Epithelial cell of esophagus (primary cell): ENCODE data around the gene MCF2L2.

Experiments used
- DNase-seq: peaks from one replicate; pipeline ENCODE4 v3.0.0; 2010; ENCODE audit warnings: low read depth
- H3K4me3 ChIP-seq: 2 replicates; pipeline ENCODE4 v1.5.1; 2011; ENCODE audit warnings: mild to moderate bottlenecking, low read length, control low read depth
- CTCF ChIP-seq: IDR thresholded peaks from 2 replicates; pipeline ENCODE4 v1.5.1; 2011; ENCODE audit warnings: low read depth, mild to moderate bottlenecking, low read length, control low read depth, inconsistent platforms; ENCODE audit not compliant: insufficient read depth; ENCODE audit errors: missing control alignments

MCF2L2 gene

GRCh38 chr3:183288117-183288516, 140.3 kb downstream of the MCF2L2 start:
- H3K4me3 ChIP-seq: no peak overlapping the region
- DNase-seq: no peak
- no peak for TF ChIP-seq CTCF

GRCh38 chr3:183287301-183287971, 141.0 kb downstream of the MCF2L2 start:
- H3K4me3 ChIP-seq: no peak overlapping the region
- TF ChIP-seq CTCF: no peak
- DNase-seq: peak; percentile 94

GRCh38 chr3:183285828-183286457, 142.5 kb downstream of the MCF2L2 start:
- no peak overlapping the region for H3K4me3 ChIP-seq
- no peak for TF ChIP-seq CTCF
- DNase-seq: peak; percentile 99

GRCh38 chr3:183285318-183285717, 143.1 kb downstream of the MCF2L2 start:
- no peak overlapping the region for H3K4me3 ChIP-seq
- no peak for DNase-seq
- TF ChIP-seq CTCF: no peak

GRCh38 chr3:183284570-183284969, 143.8 kb downstream of the MCF2L2 start:
- no peak for DNase-seq
- TF ChIP-seq CTCF: no peak
- no peak overlapping the region for H3K4me3 ChIP-seq

- no peak overlapping the region for H3K4me3 ChIP-seq
- peak; percentile 59 for DNase-seq
- TF ChIP-seq CTCF: no peak
Observed at GRCh38 chr3:183283886-183284285, 144.5 kb downstream of the MCF2L2 start.
